HG03469 (cell line): ENCODE data around the gene GEMIN4.
A peak's percentile ranks its signal among the peaks of the same experiment; 100 is the strongest.

Experiments used
- ATAC-seq: cut with Tn5 transposase; IDR thresholded peaks from one replicate; pipeline ENCODE4 v1.9.1; 2021; ENCODE audit warnings: mild to moderate bottlenecking, moderate library complexity, moderate number of reproducible peaks; ENCODE audit not compliant: unreplicated experiment

GEMIN4 gene

GRCh38 chr17:744937-745336, 7.1 kb downstream of the GEMIN4 start:
- no peak for ATAC-seq

GRCh38 chr17:743139-743538, 8.9 kb downstream of the GEMIN4 start:
- no peak for ATAC-seq

- ATAC-seq, result no peak
Measured at GRCh38 chr17:742147-742793, 9.8 kb downstream of the GEMIN4 start.

GRCh38 chr17:740240-741017, 11.6 kb downstream of the GEMIN4 start:
- peak; percentile 62 for ATAC-seq

GRCh38 chr17:737561-738113, 14.4 kb downstream of the GEMIN4 start:
- no peak for ATAC-seq

- no peak for ATAC-seq
Measured at GRCh38 chr17:733743-734142, 18.3 kb downstream of the GEMIN4 start.

GRCh38 chr17:732902-733720, 19.0 kb downstream of the GEMIN4 start:
- no peak for ATAC-seq

GRCh38 chr17:732067-732901, 19.8 kb downstream of the GEMIN4 start, which contains the start of gene TLCD3A:
TSS of gene TLCD3A (plus strand) at chr17:732596. CDS start at chr17:732648, 52 bp downstream.
- no peak for ATAC-seq

- no peak for ATAC-seq
Measured at GRCh38 chr17:731644-732066, 20.4 kb downstream of the GEMIN4 start.

- no peak for ATAC-seq
Measured at GRCh38 chr17:728911-729310, 23.2 kb downstream of the GEMIN4 start.

- no peak for ATAC-seq
Measured at GRCh38 chr17:726271-726919, 25.7 kb downstream of the GEMIN4 start.

GRCh38 chr17:725746-726145, 26.3 kb downstream of the GEMIN4 start:
- no peak for ATAC-seq

GRCh38 chr17:725084-725483, 27.0 kb downstream of the GEMIN4 start:
- ATAC-seq, result no peak

GRCh38 chr17:721540-721937, 30.5 kb downstream of the GEMIN4 start:
- ATAC-seq, result no peak

- ATAC-seq, result no peak
Measured at GRCh38 chr17:720706-721539, 31.1 kb downstream of the GEMIN4 start.

- ATAC-seq, result no peak
Measured at GRCh38 chr17:718075-718474, 34.0 kb downstream of the GEMIN4 start.

- ATAC-seq, result no peak
Measured at GRCh38 chr17:708132-708531, 43.9 kb downstream of the GEMIN4 start.

GRCh38 chr17:705863-706262, 46.2 kb downstream of the GEMIN4 start:
- no peak for ATAC-seq

GRCh38 chr17:705011-705410, 47.1 kb downstream of the GEMIN4 start:
- no peak for ATAC-seq
